CD14-positive monocyte (primary cell): ENCODE data around the gene PLEK2. TPM values are rescaled to one million over a fixed set of nuclear protein-coding genes. Genes with fewer than 3 reads are reported as not detected.
"Not testable (repeated sequence)": the region's sequence is repeated elsewhere in the genome, so short reads cannot be mapped to it uniquely, and the experiment has no call there.

ENCODE experiments used
- DNase-seq, 3 donors: peaks; one replicate each; pipeline ENCODE4 v3.0.0-alpha.2; 2011 to 2022
- H2AFZ ChIP-seq: 2 replicates; pipeline ENCODE4 v1.6.0; 2012; ENCODE audit warnings: mild to moderate bottlenecking, low read depth, low read length, inconsistent platforms; ENCODE audit not compliant: insufficient read depth, poor library complexity, severe bottlenecking
- H3K27ac ChIP-seq, 2 donors: 1 replicate in 1 of 2; 2 replicates in 1 of 2; pipeline ENCODE4 v1.5.1; 2012 to 2013; ENCODE audit warnings: low read length in 2 of 2, control low read depth in 1 of 2, inconsistent platforms in 1 of 2, low read depth in 1 of 2, mild to moderate bottlenecking in 1 of 2
- H3K27me3 ChIP-seq, 2 donors: one replicate each; pipeline versions ENCODE4 v1.6.0 to v1.6.1; 2011 to 2013; ENCODE audit warnings: low read length in 2 of 2; ENCODE audit not compliant: control insufficient read depth in 2 of 2, insufficient read depth in 2 of 2
- H3K36me3 ChIP-seq, 2 donors: replicated peaks in 1 of 2; 1 replicate in 1 of 2; 2 replicates in 1 of 2; pipeline versions ENCODE4 v1.5.1 to v1.6.1; 2012 to 2013; ENCODE audit warnings: low read length in 2 of 2, control low read depth in 1 of 2, inconsistent platforms in 1 of 2, mild to moderate bottlenecking in 1 of 2; ENCODE audit not compliant: insufficient read depth in 2 of 2, control insufficient read depth in 1 of 2
- H3K4me1 ChIP-seq, 2 donors: 1 replicate in 1 of 2; 2 replicates in 1 of 2; pipeline versions ENCODE4 v1.5.1 to v1.6.1; 2012 to 2013; ENCODE audit warnings: low read length in 2 of 2, control low read depth in 1 of 2, inconsistent platforms in 1 of 2, mild to moderate bottlenecking in 1 of 2, moderate library complexity in 1 of 2; ENCODE audit not compliant: insufficient read depth in 2 of 2, control insufficient read depth in 1 of 2
- H3K4me2 ChIP-seq: replicated peaks from 2 replicates; pipeline ENCODE3; 2012; ENCODE audit warnings: low read length, moderate library complexity, mild to moderate bottlenecking; ENCODE audit not compliant: poor library complexity, severe bottlenecking; ENCODE audit errors: extremely low read depth
- H3K4me3 ChIP-seq, 3 experiments: fragments of 200-600 bp in 1 of 3; sonication (generic) in 1 of 3; replicated peaks in 1 of 3; 1 replicate in 2 of 3; 2 replicates in 1 of 3; pipeline ENCODE4 v1.5.1; 2011 to 2013; ENCODE audit warnings: low read length in 3 of 3, mild to moderate bottlenecking in 3 of 3, control low read depth in 2 of 3, low read depth in 2 of 3, inconsistent platforms in 1 of 3, moderate library complexity in 1 of 3
- H3K79me2 ChIP-seq: 2 replicates; pipeline ENCODE4 v1.6.0; 2012; ENCODE audit warnings: mild to moderate bottlenecking, control low read depth, inconsistent platforms, low read length, moderate library complexity; ENCODE audit not compliant: insufficient read depth
- H3K9ac ChIP-seq: 2 replicates; pipeline ENCODE4 v1.6.0; 2017; ENCODE audit warnings: low read length, mild to moderate bottlenecking; ENCODE audit not compliant: insufficient read depth, poor library complexity, severe bottlenecking
- H3K9me3 ChIP-seq, 2 donors: replicated peaks in 1 of 2; 1 replicate in 1 of 2; 2 replicates in 1 of 2; pipeline versions ENCODE4 v1.5.1 to v1.6.1; 2012 to 2013; ENCODE audit warnings: low read length in 2 of 2, control low read depth in 1 of 2; ENCODE audit not compliant: control insufficient read depth in 1 of 2, insufficient read depth in 1 of 2
- H4K20me1 ChIP-seq: 2 replicates; pipeline ENCODE4 v1.6.0; 2012; ENCODE audit warnings: mild to moderate bottlenecking, low read length, control low read depth, moderate library complexity; ENCODE audit not compliant: insufficient read depth
- H3K27ac Mint-ChIP-seq, 7 donors: one replicate each; pipeline ENCODE4 v1.8.0; 2020; ENCODE audit warnings: mild to moderate bottlenecking in 7 of 7, mixed read lengths in 7 of 7, moderate library complexity in 6 of 7, inconsistent platforms in 2 of 7
- H3K27me3 Mint-ChIP-seq, 3 donors: one replicate each; pipeline ENCODE4 v1.8.0; 2021 to 2022; ENCODE audit warnings: low read depth in 3 of 3, mild to moderate bottlenecking in 3 of 3, mixed read lengths in 3 of 3, moderate library complexity in 3 of 3, inconsistent platforms in 1 of 3
- H3K36me3 Mint-ChIP-seq, 2 donors: one replicate each; pipeline ENCODE4 v1.8.0; 2020; ENCODE audit warnings: mixed read lengths in 2 of 2, inconsistent platforms in 1 of 2, mild to moderate bottlenecking in 1 of 2
- H3K4me1 Mint-ChIP-seq: one replicate; pipeline ENCODE4 v1.8.0; 2020; ENCODE audit warnings: mild to moderate bottlenecking, mixed read lengths
- H3K4me3 Mint-ChIP-seq, 2 donors: one replicate each; pipeline ENCODE4 v1.8.0; 2020; ENCODE audit warnings: mild to moderate bottlenecking in 2 of 2, mixed read lengths in 2 of 2, moderate library complexity in 1 of 2
- H3K9me3 Mint-ChIP-seq, 7 donors: one replicate each; pipeline ENCODE4 v1.8.0; 2020 to 2022; ENCODE audit warnings: mixed read lengths in 7 of 7, mild to moderate bottlenecking in 6 of 7, moderate library complexity in 6 of 7, inconsistent platforms in 2 of 7
- CTCF ChIP-seq: fragments of 200-600 bp; IDR thresholded peaks from one replicate; pipeline ENCODE4 v1.8.0; 2022; ENCODE audit warnings: antibody characterized with exemption, mild to moderate bottlenecking
- WGBS: methylation state at CpG from one replicate; pipeline ENCODE4 v1.1.5; 2013; ENCODE audit warnings: missing lambda C conversion rate; ENCODE audit not compliant: insufficient coverage; 5-methylcytosine and 5-hydroxymethylcytosine counted together
- intact Hi-C, 2 donors: fragments of 100-400 bp; cut with micrococcal nuclease; formaldehyde crosslinking; loops; one replicate each; pipeline versions ENCODE4 v1.15.0 to v1.15.1; 2023
- polyA plus RNA-seq, 3 donors: library from polyadenylated mRNA; depleted of rRNA in 1 of 3; unstranded in 2 of 3; stranded (reverse) in 1 of 3; fragments of 300-500 nt in 2 of 3; fragments of >200 nt in 1 of 3; fragmentation: Illumina TruSeq in 2 of 3; gene quantifications; 1 replicate in 2 of 3; 2 replicates in 1 of 3; pipeline ENCODE4 v1.2.3, GENCODE V29; 2012 to 2021

PLEK2 gene
- polyA plus RNA-seq, 3 donors, result 0.20 TPM; not detected in 2

- H3K9ac ChIP-seq, result no peak overlapping the region
- no peak for DNase-seq
- Mint-ChIP-seq H3K36me3 (no peaks in the 10 kb centered on the region), H3K9me3 (peaks cover 0 to 9% (median 4%) of the 10 kb centered on the region in 7 donors), H3K27me3 (peaks cover 2 to 4% (median 3%) of the 10 kb centered on the region in 3 donors), H3K4me3 (no peak overlapping the region), H3K27ac (no peak overlapping the region), H3K4me1 (no peaks in the 10 kb centered on the region)
- no peak overlapping the region for H3K4me2 ChIP-seq
- H3K4me1 ChIP-seq, result no peaks in the 10 kb centered on the region
- no peaks in the 10 kb centered on the region for H3K9me3 ChIP-seq
- no peaks in the 10 kb centered on the region for H3K27me3 ChIP-seq
- TF ChIP-seq CTCF, result no peak
- no peaks in the 10 kb centered on the region for H3K36me3 ChIP-seq
- 100% methylated on average over 4 of the region's 5 CpGs for WGBS
- H3K4me3 ChIP-seq, result no peak overlapping the region
- H3K79me2 ChIP-seq, result no peaks in the 10 kb centered on the region
- H3K27ac ChIP-seq, result no peak overlapping the region
- H2AFZ ChIP-seq, result no peak overlapping the region
- intact Hi-C loops, result no loop called here
- H4K20me1 ChIP-seq, result no peaks in the 10 kb centered on the region
Observed at GRCh38 chr14:67453575-67454300, 41.8 kb upstream of the PLEK2 start.

- H3K9me3 Mint-ChIP-seq, DNase-seq, H3K9me3 ChIP-seq, H3K4me1 Mint-ChIP-seq, H3K4me3 ChIP-seq, H3K36me3 Mint-ChIP-seq, H3K9ac ChIP-seq, intact Hi-C loops, H3K4me3 Mint-ChIP-seq, H3K4me2 ChIP-seq, H3K79me2 ChIP-seq, H3K27ac ChIP-seq, H2AFZ ChIP-seq, H3K27me3 Mint-ChIP-seq, H3K36me3 ChIP-seq, H4K20me1 ChIP-seq, H3K27ac Mint-ChIP-seq, H3K4me1 ChIP-seq, H3K27me3 ChIP-seq: not testable (repeated sequence)
- 100% methylated on average over 3 of the region's 6 CpGs for WGBS
Observed at GRCh38 chr14:67451667-67452066, 39.7 kb upstream of the PLEK2 start.
